Stimulated activated CD8-positive, alpha-beta memory T cell treated with anti-CD3 and anti-CD28 coated beads, Interleukin-4, amount 100 ng/mL, for 4 hours (primary cell): ENCODE data around the gene HLA-DQA2.
"Not testable (repeated sequence)": the region's sequence is repeated elsewhere in the genome, so short reads cannot be mapped to it uniquely, and the experiment has no call there.

Source experiments
- DNase-seq, 2 donors: peaks; one replicate each; pipeline ENCODE4 v3.0.0-alpha.2; 2020; ENCODE audit warnings: low read depth in 2 of 2, low spot score in 1 of 2

The HLA-DQA2 gene

DNA sequence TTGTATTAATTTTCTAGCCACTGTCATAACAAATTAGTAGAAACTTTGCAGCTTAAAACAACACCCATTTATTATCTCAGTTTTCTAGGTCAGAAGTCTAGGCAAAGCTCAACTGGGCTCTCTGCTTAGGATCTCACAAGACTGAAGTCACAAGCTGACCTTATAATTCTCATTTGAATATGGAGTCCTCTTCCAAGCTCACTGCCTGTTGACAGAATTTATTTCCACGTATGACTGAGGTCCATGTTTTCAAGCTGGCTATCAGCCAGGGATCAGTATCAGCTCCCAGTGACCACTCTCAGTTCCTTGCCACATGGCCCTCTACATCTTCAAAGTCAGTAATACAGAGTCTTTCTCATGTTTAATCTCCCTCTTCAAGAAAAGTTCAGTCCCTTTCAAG, 33.9 kb downstream of the HLA-DQA2 start:
- no peak for DNase-seq

DNA sequence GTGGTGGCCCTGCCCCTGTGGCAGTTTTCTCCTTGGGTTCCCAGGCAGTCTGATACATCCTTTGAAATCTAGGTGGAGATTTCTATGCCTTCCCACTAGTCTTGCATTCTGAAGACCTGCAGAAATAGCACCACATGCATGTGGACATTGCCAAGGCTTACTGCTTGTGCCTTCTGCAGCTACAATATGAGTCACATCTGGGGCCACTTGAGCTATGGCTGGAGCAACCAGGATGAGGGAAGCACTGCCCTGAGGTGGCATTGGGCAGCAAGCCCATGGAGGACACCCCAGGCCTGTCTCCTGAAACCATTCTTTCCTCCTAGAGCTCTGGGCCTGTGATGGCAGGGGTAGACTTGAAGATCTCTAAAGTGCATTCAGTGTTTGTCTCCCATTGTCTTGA, 37.8 kb downstream of the HLA-DQA2 start:
- no peak for DNase-seq

DNA sequence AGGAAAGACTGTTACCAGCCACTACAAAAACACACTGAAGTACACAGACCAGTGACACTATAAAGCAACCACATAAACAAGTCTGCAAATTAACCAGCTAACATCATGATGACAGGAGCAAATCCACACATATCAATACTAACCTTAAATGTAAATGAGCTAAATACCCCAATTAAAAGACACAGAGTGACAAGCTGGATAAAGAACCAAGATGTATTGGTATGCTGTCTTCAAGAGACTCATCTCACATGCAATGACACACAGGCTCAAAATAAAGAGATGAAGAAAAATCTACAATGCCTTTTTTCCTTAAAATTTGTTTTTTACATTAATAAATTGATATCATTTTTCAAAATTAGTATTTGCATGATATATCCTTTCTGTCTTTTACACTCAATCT, 41.7 kb downstream of the HLA-DQA2 start:
- DNase-seq: not testable (repeated sequence)

DNA sequence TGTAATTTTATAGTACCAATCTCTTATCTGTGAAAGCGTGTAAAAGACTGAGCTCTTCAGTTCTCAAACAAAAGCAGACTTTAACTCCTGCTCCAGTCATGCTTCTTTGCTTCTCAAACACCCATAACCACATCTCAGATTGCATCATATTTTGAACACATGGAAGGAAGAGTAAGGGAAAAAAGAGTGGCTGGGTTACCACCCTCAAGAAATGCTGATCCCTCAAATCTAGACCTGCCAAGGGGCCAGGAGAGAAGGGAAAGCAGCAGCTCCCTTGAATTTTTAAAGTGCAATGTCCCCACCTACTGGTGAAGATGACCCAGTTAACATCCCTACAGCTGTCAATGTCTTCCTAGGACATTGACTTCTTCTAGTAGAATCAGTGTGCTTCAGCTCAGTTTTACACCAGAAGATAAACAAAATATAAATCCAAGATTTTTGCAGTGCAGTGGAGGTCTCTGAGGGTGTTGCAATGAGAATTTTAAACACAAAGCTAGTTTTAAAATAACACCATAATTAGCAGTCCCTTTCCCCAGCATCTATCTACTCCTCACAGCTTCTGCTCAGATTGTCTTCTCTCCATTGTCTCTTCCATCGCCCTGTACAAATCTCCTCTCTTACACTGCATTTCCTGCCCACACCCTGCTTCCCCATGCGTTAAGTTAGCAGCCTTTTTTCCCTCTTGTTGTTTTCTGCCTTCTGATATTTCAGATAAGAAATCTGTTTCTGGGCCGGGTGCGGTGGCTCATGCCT, 44.8 kb downstream of the HLA-DQA2 start:
- DNase-seq: no peak

DNA sequence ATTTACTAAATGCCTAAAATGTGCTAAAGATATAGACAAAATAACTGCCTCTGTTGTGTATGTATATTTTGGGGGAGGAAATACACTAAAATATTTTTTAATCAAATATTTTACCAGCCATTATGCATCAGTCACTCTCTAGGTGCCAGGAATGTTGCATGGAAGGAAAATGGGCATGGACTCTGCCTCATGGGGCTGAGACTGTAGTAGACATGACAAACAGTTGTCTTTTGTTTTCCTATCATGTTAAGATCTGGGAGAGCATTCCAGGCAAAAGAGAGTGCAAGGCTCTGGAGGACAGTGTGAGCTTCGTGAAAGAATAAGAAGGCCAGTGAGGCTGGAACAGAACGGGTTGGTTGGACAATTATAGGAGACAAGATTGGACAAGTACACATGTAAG, 49.1 kb downstream of the HLA-DQA2 start:
- no peak for DNase-seq

DNA sequence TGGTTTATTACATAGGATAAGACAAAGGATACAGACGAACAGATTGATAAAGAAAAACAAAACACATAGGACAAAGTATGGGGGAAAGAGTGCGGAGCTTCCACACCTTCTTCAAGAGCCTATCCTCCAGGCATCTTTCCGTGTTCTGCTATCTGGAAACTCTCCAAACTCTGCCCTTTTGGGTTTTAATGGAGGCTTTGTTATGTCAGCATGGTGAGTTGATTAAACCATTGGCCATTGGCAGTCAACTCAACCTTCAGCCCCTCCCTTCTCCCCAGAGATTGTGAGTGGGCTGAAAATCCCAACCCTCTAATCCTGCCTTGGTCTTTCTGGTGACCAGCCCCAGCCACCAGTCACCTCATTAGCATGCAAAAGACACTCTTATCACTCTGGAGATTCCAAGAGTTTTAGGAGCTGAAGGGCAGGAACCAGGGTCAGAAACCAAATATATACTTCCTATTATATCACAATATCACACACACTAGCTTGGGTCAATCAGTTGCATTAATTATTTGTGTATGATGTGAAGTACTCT, 51.8 kb downstream of the HLA-DQA2 start:
- no peak for DNase-seq

DNA sequence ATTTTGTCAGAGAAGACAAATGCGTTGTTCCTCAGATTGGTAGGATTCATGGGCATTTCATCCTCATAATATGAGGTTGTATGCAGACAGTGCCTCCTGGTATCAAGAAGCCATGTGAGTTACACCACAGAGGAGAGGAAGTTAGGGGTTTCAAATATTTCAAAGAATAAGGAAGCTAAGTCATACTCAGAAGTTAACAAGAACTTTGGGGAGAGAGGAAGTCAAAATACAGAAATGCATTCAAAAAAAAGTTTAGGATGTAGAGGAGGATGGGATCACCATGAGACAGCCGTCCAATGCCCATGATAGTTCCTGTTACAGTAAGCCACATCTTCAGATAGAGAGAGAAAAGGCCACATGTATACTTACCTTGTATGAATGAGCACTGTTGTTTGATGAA, 53.3 kb downstream of the HLA-DQA2 start:
- no peak for DNase-seq
